Peyer's patch (tissue), 4 donors: ENCODE results near the gene XPR1.

ENCODE experiments used
- CTCF ChIP-seq, 6 experiments: fragments of 450-650 bp in 4 of 6; fragments of 200-600 bp in 2 of 6; sonication (generic) in 1 of 6; IDR thresholded peaks; one replicate each; pipeline ENCODE4 v1.5.1; 2017 to 2019; ENCODE audit warnings: antibody characterized with exemption in 6 of 6, mild to moderate bottlenecking in 3 of 6, moderate library complexity in 1 of 6
- POLR2A ChIP-seq, 2 donors: fragments of 450-650 bp; IDR thresholded peaks; one replicate each; pipeline ENCODE4 v1.5.1; 2017; ENCODE audit warnings: antibody characterized with exemption in 2 of 2, mild to moderate bottlenecking in 2 of 2, moderate library complexity in 2 of 2

- no peak for TF ChIP-seq POLR2A (IDR thresholded peaks at IDR 0.05)
- peak in 3 of 6 experiments; percentile 26 to 32 (median 27) for TF ChIP-seq CTCF (IDR thresholded peaks at IDR 0.05)
Measured at GRCh38 chr1:180623579-180624347, 8.1 kb upstream of the XPR1 start.
